GOT3 (cell line): ENCODE data around the gene MRPS15.
A peak's percentile ranks its signal among the peaks of the same experiment; 100 is the strongest.

ENCODE experiments used
- DNase-seq: peaks from one replicate; lab custom pipeline; 2025; ENCODE audit warnings: mixed read lengths; lab: John Stamatoyannopoulos, UW

The MRPS15 gene

DNA sequence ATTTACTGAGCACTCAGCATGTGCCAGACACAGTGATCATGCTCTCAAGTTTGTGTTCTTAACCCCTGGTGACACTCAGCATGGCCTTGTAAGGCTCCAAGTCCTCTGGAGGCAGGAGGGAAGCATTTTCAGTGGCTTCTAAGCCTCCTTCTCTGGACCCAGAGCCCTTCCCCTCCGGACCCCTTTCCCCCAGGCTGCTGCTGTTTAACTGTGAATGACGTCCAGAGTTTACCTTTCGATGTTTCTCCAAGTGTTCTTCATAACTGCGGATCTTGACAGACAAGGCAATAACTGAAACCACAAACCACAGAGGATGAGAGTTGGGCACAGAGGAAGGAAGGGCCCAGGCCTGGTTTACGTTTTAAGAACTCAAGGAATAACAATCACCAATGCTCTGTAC, 6.5 kb downstream of the MRPS15 start:
- DNase-seq = no peak

DNA sequence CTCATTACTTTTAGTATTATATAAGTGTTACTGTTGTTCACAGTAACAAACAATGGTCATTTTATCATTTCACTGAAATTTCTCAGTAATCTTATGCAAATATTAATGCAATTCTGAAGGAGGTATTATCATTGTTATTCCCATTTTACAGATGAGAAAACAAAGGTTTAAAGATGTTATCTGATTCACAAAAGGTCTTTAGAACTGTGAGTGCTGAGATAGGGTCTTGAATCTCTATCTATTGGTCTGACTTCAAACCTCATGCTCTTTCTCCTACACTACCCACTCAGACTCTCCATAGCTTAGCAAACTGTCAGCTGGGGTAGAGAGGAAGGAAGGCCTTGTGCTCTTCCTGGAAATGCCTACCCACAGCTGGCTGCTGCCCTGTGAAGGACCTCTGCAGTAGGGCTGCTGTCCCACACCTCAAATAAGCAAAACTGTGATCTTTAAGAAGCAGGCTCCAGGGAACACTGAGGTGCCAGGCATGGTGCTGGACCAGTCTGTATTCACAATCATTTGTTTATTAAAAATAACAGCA, 7.7 kb downstream of the MRPS15 start:
- no peak for DNase-seq

DNA sequence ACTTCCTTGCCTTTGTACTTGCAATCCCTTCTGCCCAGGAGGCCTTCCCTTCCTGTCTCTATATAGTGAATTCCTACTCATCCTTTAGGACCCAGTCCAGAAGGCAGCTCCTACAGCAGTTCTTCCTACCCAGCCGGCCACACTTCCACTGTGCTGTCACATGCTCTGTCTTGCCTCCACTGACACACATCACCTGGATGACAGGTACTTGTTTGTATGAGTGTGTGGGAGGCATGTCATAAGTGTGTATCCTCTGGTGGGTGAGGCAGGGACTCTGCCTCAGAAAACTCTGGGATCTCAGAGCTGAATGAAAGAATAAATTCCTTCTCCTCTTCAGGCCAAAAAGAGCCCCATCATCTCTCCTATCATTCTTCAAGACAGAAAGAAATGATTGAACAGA, 8.8 kb downstream of the MRPS15 start:
- no peak for DNase-seq

DNA sequence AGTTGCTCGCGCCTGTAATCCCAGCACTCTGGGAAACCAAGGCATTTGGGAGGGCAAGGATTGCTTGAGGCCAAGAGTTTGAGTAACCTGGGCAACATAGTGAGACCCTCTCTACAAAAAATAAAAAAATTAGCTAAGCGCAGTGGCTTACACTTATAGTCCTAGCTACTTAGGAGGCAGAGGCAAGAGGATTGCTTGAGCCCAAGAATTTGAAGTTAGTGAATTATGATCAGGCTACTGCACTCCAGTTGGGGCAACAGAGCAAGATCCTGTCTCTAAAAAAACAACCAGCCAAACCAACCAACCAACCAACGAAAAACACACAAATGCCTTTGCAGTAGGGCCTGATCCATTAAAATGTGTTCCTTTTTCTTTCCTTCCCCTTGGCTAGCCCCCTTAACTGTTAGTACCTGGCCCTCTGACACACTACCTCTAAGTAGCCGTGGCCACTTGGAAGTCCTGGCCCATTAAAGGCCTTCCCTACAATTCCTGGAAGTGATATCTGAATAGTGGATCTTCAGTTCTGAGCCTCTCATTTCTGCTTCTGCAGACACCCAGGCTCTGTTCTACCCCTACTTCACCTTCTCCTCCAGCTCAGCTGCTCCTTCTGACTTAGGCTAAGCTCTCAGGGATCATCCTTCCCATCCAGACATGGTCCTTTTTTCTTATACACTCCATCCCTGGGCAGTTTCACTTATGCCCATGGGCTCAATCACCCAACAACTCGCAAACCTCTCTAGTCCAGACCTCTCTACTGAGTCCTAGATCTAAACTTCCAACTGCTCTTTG, 10.4 kb downstream of the MRPS15 start:
- no peak for DNase-seq

DNA sequence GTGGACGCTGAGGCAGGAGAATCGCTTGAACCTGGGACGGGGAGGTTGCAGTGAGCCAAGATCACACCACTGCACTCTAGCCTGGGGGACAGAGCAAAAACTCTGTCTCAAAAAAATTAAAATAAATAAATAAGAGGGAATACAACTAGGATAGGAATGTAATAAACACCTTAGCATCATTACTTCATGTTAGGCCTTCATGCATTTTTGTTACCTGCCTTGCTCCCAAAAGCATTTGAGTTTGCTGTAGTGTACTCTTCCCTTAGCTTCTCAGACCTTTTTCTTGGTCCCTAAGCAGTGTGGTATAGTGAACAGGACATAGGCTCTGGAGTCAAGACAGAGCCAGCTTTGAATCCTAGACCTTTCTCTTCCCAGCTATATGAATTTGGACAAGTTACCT, 11.1 kb downstream of the MRPS15 start:
- no peak for DNase-seq

DNA sequence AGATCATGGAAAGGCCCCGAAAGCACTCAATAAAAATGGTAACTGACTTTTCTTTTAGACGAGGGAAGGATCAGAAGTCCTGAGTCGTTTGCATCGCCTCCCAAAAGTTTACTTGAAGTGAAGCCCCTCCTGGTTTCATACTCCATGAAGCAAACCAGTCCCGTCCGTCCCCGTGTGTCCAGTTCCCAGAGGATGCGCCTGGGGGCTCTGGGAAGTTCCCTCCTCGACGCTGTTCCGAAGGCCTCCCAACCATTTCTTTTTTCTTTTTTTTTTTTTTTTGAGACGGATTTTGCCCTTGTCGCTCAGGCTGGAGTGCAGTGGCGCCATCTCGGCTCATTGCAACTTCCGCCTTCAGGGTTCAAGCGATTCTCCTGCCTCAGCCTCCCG, 13.3 kb downstream of the MRPS15 start:
- DNase-seq = no peak

DNA sequence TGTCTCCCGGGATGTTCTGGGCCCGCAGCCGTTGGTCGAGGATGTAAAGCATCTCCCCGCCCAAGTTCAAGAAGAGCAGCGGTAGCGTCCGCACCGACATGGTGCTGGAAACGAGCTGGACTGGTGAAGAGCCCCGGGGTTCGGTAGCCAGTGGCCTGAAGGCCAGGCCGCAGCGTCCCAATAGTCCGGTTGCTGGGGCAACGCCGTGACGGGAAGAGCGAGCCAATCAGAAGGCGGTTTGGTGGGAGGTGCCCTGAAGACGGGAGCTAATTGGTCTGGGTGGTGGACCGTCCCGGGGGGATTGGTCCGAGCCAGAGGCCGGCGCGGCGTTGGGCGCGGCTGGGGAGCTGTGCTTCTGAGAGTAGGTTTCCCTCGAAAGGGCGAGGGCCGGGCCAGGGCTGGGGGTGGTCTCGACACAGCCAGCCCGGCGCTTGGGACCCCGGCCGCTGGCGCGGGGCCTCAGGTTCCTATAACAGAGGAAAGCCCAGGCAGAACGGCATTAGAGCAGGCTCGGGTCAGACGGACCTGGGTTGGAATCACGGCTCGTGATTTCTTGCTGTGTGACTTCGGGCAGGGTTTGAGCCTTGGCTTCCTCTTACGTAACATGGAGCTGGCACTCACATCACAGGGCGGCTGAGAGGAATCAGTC, 13.8 kb downstream of the MRPS15 start, which contains the start of gene OSCP1:
TSS of gene OSCP1 (minus strand) at position 182 of the 649 bp plus-strand sequence. CDS start at position 100, 82 bp downstream.
- DNase-seq = peak; percentile 73

DNA sequence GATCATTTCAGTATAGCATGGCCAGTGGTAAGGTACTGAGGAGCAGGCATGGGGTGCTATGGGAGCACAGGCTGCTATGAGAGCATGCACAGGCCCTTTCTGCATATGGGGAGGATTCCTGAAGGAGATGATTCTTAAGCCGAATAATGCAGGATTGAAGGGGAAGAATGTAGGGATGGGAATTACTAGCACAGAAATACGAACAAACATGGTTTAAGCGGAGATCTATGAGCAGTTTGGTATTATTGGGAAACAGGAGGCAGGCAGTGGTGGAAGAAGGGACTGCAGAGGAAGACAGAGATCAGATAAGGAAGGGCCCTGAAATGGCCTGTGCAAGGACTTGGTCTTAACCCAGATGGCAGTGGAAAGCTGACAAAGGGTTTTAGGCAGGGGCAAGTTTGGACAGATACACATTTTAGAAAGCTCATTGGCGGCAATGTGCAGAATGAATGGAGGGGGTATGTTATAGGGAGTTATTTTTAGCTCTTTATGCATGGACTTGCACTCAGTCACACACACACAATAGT, 15.6 kb downstream of the MRPS15 start:
- no peak for DNase-seq

DNA sequence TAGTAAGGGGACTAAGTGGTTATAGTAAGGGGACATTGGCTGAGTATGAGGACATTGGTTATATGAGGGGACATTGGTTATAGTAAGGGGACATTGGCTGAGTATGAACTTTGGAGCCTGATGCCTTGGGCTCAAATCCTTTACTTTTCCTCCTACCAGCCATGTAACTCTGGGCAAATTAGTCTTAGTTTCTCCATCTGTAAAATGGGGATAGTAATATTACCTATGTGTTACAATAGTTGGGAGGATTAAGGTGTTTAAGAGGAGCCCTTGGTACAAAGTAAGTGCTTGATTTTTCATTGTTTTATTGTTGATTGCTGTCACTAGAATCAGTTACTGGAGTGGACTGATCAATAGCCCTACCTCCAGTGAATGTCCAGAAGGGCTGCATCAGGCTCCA, 16.7 kb downstream of the MRPS15 start:
- no peak for DNase-seq

DNA sequence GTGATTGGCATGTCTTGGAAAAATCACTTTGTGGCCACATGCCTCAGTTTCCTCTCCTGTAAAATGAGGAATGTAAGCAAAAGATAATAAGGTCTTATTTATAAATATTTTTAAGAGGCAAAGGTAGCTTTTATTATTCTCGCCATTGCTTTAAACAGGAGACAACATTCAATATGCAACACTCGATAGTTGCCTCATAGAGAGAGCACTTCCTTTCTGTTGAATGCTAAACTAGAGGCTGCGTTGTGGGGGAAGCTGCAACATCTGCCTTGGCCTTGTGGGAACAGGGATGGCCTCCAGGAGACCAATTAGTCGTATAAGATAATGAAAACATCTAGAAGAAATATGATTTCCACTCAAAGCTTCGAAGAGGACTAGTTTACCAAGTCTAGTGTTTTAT, 17.4 kb downstream of the MRPS15 start:
- no peak for DNase-seq

DNA sequence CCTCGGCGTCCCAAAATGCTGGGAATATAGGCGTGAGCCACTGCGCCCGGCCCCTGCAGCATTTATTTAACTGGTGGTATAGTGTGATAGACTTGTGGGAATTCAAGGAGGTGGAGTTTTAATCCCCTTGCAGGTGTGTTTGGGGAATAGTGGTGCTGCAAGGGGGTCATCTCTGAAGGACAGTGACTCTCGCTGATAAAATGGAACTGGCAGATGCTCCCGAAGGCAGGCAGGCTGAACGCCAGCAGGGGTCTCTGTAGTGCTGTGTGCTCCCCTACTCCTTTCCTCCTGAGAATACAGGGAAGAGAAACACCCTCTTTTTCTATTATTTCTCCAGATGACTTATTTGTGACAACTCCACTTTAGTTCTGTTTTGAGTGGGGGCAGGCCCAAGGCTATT, 17.9 kb downstream of the MRPS15 start:
- DNase-seq = no peak

DNA sequence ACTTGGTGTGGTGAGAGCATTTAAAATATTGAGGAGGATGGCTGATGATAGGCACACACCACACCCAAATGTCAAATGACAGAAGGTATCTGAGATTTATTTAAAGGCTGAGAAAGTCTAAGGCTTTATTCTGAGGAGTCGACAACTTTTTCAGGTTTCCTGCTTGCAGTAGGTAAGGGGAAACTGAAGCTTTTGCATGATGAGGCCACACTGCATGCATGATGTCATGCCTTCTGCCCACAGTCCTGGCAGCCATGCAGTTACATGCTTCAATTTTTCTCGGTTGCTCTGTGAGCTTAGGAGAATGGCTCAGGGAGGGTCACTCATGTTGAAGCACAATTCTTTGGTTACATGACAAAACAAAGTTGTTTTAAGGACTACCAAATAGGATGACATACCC, 20.9 kb downstream of the MRPS15 start:
- DNase-seq = no peak

DNA sequence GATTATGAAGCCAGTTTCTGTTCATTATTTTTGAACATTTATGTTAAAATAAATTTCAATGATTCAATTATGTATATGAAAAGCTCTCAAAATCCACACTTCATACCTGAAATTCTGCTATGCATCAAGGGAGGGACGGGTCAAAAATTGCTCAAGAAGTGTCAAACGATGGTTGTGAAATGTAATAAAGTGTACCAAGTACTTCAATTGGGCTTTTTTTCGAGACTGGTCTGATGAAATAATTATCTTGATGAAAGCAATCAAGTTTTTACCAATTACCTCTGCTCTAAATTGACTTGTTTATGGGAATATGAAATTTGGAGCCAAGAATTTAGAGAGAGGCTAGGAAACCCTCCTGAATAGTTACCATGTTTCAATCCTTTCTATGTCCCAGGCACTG, 21.8 kb downstream of the MRPS15 start:
- no peak for DNase-seq

DNA sequence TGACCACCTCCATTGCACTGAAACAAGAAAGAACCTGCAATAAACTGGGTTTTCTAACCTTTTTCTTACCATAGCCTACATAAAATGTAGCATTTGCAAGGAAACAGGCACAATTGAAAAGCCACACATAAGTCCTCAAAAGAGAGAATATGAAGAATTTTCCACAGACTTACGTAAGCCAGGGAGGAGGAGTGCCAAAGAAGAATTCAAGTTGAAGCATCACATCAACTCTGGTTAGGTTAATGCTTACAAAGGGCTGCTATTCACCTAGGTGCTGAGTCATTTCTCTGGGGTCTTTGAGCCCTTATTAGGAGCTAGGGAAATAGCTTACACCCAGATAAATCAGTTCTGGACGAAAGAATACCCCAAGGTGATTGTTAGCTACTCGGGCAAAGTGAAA, 23.5 kb downstream of the MRPS15 start:
- no peak for DNase-seq

DNA sequence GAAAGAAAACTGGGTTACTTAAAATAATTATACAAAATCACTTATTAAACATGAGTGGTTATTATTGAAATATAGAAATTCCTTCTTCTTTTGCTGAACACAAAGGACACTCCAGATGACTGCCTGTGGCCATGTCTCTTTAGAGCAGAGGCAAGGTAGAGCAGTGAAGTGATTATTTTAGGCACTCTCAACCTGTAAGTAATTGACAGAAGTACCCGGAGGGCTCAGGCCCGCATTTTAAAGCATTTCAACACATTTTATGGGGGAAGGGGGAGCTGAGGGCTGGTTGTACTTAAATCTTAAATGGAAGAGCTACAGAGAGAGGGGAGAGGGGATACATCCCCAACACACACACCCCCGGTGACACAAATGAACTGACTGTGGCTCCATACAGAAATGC, 24.1 kb downstream of the MRPS15 start:
- no peak for DNase-seq

DNA sequence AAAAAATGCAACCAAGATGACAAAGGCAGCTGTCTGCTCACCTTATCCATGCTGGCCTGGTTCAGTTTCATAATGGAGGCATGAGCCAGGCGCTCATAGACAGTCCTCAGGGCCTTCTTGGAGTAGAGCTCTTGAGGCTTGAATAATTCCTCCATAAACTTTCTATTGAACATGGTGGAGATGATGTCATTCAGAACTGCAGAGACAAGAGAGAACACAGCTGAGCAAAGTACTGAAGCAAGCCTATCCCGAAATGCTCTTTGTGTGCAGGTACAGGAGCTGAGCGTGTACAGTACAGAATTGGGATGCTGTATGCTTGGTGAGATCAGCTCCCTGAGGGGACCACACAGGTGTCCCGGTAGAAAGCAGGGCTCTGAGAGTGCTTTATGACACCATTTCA, 25.5 kb downstream of the MRPS15 start:
- no peak for DNase-seq

DNA sequence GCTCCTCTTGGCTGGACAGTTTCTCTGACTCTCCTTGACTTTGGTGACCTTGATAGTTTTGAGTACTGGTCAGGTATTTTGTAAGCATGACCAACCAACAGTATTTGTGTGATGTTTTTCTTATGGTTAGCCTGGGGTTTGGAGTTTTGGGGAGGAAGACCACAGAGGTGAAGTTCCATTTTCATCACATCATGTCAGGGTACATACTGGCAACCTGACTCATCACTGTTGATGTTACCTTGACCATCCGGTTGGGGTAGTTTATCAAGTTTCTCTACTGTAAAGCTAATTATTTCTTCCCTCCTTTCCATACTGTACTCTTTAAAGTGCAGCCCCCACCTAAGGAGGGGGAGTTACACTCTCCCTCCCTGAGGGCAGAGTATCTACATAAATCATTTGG, 27.4 kb downstream of the MRPS15 start:
- no peak for DNase-seq

DNA sequence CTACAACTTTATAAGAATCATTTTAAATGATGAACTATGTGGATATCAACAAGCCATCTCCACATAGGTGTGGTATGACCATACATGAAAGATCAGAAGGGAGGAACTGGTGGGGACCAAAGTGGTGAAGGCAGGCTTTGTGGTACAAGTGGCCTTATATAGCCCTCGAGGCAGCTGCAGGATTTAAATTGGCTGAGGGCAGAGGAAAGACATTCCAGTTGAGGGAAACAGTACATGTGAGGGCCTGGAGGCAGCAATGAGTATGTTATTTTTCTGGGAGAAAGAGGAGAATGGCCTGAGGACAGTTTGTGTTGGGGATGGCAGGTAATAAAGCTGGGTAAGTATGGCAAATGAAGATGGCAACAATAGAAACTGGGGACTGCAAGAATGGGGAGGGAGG, 31.1 kb downstream of the MRPS15 start:
- DNase-seq = no peak

DNA sequence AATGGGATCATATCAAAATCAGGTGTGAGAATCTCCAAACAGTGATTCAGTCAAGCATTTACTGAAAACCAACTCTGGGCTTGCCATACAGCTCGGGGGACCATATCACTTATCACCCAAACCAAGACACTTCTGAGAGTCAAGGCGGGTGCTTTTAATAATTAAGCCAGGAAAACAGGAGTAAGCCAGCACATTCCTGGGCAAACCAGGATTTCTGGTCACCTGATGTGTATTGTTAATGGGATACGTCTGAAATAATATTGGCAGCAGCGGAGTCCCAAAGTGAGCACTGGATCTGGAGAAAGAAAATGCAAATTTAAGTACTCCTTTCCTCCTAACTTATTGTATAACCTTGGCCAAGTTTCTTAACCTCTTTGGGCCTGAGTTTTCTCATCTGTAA, 31.6 kb downstream of the MRPS15 start:
- no peak for DNase-seq

DNA sequence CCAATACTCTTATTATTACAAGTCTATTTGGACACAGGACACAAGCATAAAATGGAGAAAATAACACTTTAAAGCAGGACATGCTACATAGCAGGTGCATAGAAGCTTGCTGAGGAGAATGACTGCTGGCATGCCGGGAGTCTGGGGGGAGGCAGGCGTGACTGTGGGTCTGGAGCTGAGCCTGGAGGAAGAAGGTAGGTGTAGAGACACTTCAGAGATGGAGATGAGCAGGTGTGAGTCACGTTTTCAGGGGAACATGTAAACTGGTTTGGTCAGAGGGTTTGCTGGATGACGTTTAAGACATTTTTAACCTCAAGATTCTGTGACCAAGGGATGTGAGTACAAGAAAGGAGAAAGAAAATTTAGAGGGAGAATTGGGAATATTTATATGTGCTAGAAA, 38.4 kb downstream of the MRPS15 start:
- DNase-seq = no peak

DNA sequence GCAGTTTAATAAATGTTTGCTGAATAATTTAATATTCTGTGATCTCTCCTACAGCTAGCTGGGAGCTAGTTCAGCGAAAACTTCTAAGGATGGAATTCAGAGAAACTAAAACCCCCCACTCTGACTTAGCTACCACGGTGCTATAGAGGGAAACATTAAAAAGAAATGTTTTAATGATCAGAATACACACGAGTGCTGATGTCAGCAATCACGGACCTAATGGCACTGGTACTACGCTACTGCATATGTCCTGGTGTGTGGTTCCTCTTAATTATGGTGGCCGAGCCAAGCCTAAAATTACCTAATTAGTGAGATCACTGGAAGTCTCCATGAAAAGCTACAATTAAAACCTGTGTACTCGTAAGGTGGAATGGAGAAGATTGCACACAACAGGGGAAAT, 42.5 kb downstream of the MRPS15 start:
- DNase-seq = no peak

DNA sequence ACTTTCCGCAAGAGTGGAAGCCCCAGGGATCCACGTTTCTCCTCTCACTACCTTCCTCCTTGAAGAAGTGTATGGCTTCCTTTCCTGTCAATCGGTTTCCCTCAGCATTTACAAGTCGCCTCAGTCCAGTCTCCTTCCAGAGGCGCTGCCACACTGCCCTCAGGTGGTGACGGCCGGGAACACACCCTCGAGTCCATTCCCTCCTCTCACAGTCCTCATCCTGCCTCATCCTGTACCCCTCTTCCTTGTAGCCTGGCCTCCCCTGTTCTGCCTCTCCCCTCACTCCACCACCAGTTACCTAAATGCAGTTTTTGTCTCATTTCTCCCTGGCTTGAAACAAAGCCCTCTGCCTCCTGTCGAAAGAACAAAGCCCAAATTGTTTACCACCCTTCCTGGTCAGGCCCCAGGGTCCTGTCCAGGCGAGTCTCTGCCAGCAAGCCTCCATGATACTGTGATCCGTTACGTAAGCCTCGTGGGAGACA, 43.3 kb downstream of the MRPS15 start:
- DNase-seq = peak; percentile 56

DNA sequence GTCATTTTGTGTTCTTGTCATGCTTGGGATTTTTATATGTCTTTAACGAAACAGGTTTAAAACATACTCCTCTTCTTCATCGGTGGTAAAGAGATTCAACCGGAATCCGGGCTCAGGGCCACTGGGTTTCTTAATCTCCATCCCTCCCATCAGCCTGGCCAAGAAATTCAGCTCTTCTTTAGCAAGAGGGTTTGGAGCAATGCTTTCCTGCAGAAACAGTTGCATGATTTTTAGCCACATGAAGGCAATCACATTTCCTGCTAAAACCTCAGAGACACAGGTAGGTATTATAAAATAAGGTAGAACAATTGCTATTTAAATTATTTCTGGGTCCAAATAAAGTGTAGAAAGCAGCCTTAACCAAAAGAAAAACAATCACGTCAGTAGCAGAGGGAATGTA, 43.8 kb downstream of the MRPS15 start:
- no peak for DNase-seq
